Right lobe of liver (tissue), 6 donors: ENCODE results near the gene BAG2. TPM values are rescaled to one million over a fixed set of nuclear protein-coding genes. Genes with fewer than 3 reads are reported as not detected.

Source experiments
- ATAC-seq, 4 donors: fragments of 200-7000 bp; cut with Tn5 transposase; one replicate each; pipeline ENCODE4 v1.9.1; 2020; ENCODE audit warnings: mild to moderate bottlenecking in 4 of 4, moderate library complexity in 4 of 4
- DNase-seq, 3 donors: peaks; one replicate each; pipeline ENCODE4 v3.0.0-alpha.2; 2020
- H3K27ac ChIP-seq, 3 donors: fragments of 200-600 bp; one replicate each; pipeline ENCODE4 v1.8.0; 2022
- H3K27me3 ChIP-seq, 2 donors: fragments of 200-600 bp; one replicate each; pipeline ENCODE4 v1.8.0; 2022
- H3K36me3 ChIP-seq, 4 donors: fragments of 200-600 bp; sonication (generic) in 1 of 4; one replicate each; pipeline versions ENCODE4 v1.5.1 to v1.8.0; 2017 to 2022; ENCODE audit warnings: control low read depth in 1 of 4
- H3K4me1 ChIP-seq, 4 donors: fragments of 200-600 bp; sonication (generic) in 1 of 4; one replicate each; pipeline versions ENCODE4 v1.5.1 to v1.8.0; 2017 to 2022; ENCODE audit warnings: control low read depth in 1 of 4
- H3K4me3 ChIP-seq, 3 donors: fragments of 200-600 bp; one replicate each; pipeline ENCODE4 v1.8.0; 2022
- H3K9me3 ChIP-seq, 4 donors: fragments of 200-600 bp; sonication (generic) in 1 of 4; one replicate each; pipeline versions ENCODE4 v1.5.1 to v1.8.0; 2017 to 2022; ENCODE audit warnings: control low read depth in 1 of 4
- CTCF ChIP-seq, 4 donors: fragments of 200-600 bp in 3 of 4; fragments of 450-650 bp in 1 of 4; IDR thresholded peaks; one replicate each; pipeline versions ENCODE4 v1.5.1 to v1.8.0; 2016 to 2022; ENCODE audit warnings: antibody characterized with exemption in 4 of 4, mild to moderate bottlenecking in 2 of 4
- POLR2A ChIP-seq: fragments of 450-650 bp; IDR thresholded peaks from one replicate; pipeline ENCODE4 v1.6.1; 2017; ENCODE audit warnings: antibody characterized with exemption, mild to moderate bottlenecking
- WGBS: methylation state at CpG from one replicate; pipeline ENCODE4 v1.1.6; 2018; ENCODE audit warnings: low coverage, low lambda C conversion rate; ENCODE audit not compliant: insufficient coverage; ENCODE audit errors: missing lambda C conversion rate; 5-methylcytosine and 5-hydroxymethylcytosine counted together
- intact Hi-C, 2 donors: fragments of 100-400 bp; cut with DNase I; formaldehyde crosslinking; loops; one replicate each; pipeline versions ENCODE4 v1.11.2 to v1.14.1; 2022
- total RNA-seq, 6 experiments: library from RNA; depleted of rRNA in 2 of 6; stranded (reverse); fragments of >200 nt in 2 of 6; fragmentation: NEBNext Ultra II Directional in 3 of 6; extraction: Animal tissue kit (Norgen Biotek cat#: 25700) in 3 of 6; gene quantifications; one replicate each; pipeline versions ENCODE4 v1.1.0 to v1.2.4, GENCODE V29; 2016 to 2023
- donor health status: DM: no; HTN: yes; CAD: no.
- donor health status: DM: no; HTN: no; CAD: no.
- donor health status: DM: no; HTN: no; CAD: no.
- donor health status: DM: no; HTN: yes; CAD: no.
- donor health status: DM: no; HTN: yes; CAD: no.

Gene BAG2
- total RNA-seq, 6 experiments from 2014 or later = 2.8 to 6.2 (median 4.3) TPM

- 83% methylated on average over 11 of the region's 11 CpGs for WGBS
- Histone ChIP-seq H3K4me3 (no peak overlapping the region), H3K4me1 (peaks cover 0 to 14% (median 0%) of the 10 kb centered on the region in 4 donors), H3K27me3 (no peaks in the 10 kb centered on the region), H3K36me3 (peaks cover 0 to 1% (median under 1%) of the 10 kb centered on the region in 4 donors), H3K9me3 (no peaks in the 10 kb centered on the region), H3K27ac (no peak overlapping the region)
- no peak for TF ChIP-seq CTCF (IDR thresholded peaks at IDR 0.05)
- DNase-seq = no peak
- no peak for ATAC-seq
- intact Hi-C loops = no loop called here
Measured at GRCh38 chr6:57177545-57178265, 5.6 kb downstream of the BAG2 start.

GRCh38 chr6:57180596-57180995 lies 8.5 kb downstream of the BAG2 start:
- intact Hi-C loops = no loop called here
- Histone ChIP-seq H3K27ac (no peak overlapping the region), H3K36me3 (peaks cover 0 to 22% (median 4%) of the 10 kb centered on the region in 4 donors), H3K4me3 (no peak overlapping the region), H3K4me1 (peaks cover 0 to 6% (median 0%) of the 10 kb centered on the region in 4 donors), H3K9me3 (no peaks in the 10 kb centered on the region), H3K27me3 (no peaks in the 10 kb centered on the region)
- no peak for ATAC-seq
- TF ChIP-seq CTCF (IDR thresholded peaks at IDR 0.05) = no peak
- no peak for TF ChIP-seq POLR2A
- 92% methylated on average over 3 of the region's 3 CpGs for WGBS
- DNase-seq = no peak

- Histone ChIP-seq H3K4me1 (peaks cover 0 to 6% (median 0%) of the 10 kb centered on the region in 4 donors), H3K27ac (no peak overlapping the region), H3K9me3 (no peaks in the 10 kb centered on the region), H3K36me3 (peaks cover 0 to 22% (median 4%) of the 10 kb centered on the region in 4 donors), H3K4me3 (no peak overlapping the region), H3K27me3 (no peaks in the 10 kb centered on the region)
- no peak for ATAC-seq
- intact Hi-C loops = no loop called here
- TF ChIP-seq CTCF (IDR thresholded peaks at IDR 0.05) (no peak), POLR2A (no peak)
- DNase-seq = no peak
- WGBS = no CpG with 5 or more reads among the region's 2 CpGs
Measured at GRCh38 chr6:57182017-57182432, 9.9 kb downstream of the BAG2 start.

- H3K4me1 ChIP-seq = peaks cover 0 to 6% (median 0%) of the 10 kb centered on the region in 4 donors
- H3K27me3 ChIP-seq = no peaks in the 10 kb centered on the region
- H3K4me3 ChIP-seq = no peak overlapping the region
- 90% methylated on average over 2 of the region's 2 CpGs for WGBS
- peaks cover 0 to 22% (median 4%) of the 10 kb centered on the region in 4 donors for H3K36me3 ChIP-seq
- no peak for ATAC-seq
- intact Hi-C loops = no loop called here
- H3K27ac ChIP-seq = no peak overlapping the region
- DNase-seq = no peak
- TF ChIP-seq CTCF (IDR thresholded peaks at IDR 0.05) = no peak
- no peak for TF ChIP-seq POLR2A
- H3K9me3 ChIP-seq = no peaks in the 10 kb centered on the region
Measured at GRCh38 chr6:57183336-57183735, 11.2 kb downstream of the BAG2 start.
